ENCODE results near the gene FBXO42. TPM values are rescaled to one million over a fixed set of nuclear protein-coding genes. Genes with fewer than 3 reads are reported as not detected.

FBXO42 gene
- total and polyA plus RNA-seq, 2 of the 8 experiments (the other 6 are each of a cell fraction or from before 2014, with no cell fraction given) = 15.1 to 17.0 TPM

- no peak for FAIRE-seq
- Histone ChIP-seq H3K23me2 (ENCODE audit: low read depth, low read length) (peaks cover 27% of the 10 kb centered on the region), H3K27me3 (replicated peaks in 1 of 4; ENCODE audit: control insufficient read depth in 3 of 4, extremely low read depth in 1 of 4, insufficient read depth in 3 of 4, low read length in 3 of 4) (peaks cover 0 to 9% (median 6%) of the 10 kb centered on the region in 4 experiments; a peak in 5 of 7 replicates), H3K56ac (replicated peaks; ENCODE audit: insufficient read length, low read depth, low read length) (no peak overlapping the region), H4K20me1 (replicated peaks in 1 of 2; ENCODE audit: control insufficient read depth in 1 of 2, insufficient read depth in 2 of 2, low read length in 2 of 2) (peaks cover 0 to 2% of the 10 kb centered on the region in 2 experiments), H3K4me1 (replicated peaks in 1 of 4; ENCODE audit: control insufficient read depth in 3 of 4, insufficient read depth in 4 of 4, low read length in 3 of 4) (peaks cover 10 to 48% (median 30%) of the 10 kb centered on the region in 4 experiments), H3K4me2 (ENCODE audit: insufficient read depth in 1 of 2, low read depth in 2 of 2, low read length in 2 of 2) (peak overlapping the region; percentile 83 to 89), H3K4ac (replicated peaks; ENCODE audit: insufficient read length, low read depth, low read length) (no peak overlapping the region), H4K91ac (replicated peaks; ENCODE audit: insufficient read length, low read length) (peak overlapping the region; percentile 67), H3K79me2 (ENCODE audit: control insufficient read depth in 1 of 2, insufficient read depth in 2 of 2, low read length in 2 of 2) (peaks cover 5 to 33% of the 10 kb centered on the region in 2 experiments; a peak in 3 of 4 replicates), H2AFZ (ENCODE audit: low read length) (no peak overlapping the region), H4K8ac (ENCODE audit: extremely low read depth, insufficient read depth, low read length) (0 out of 2 replicates have a peak overlapping the region, but pooled peaks have one; percentile 75), H2BK120ac (replicated peaks; ENCODE audit: low read depth, low read length) (peak overlapping the region; percentile 63), H2BK15ac (ENCODE audit: low read length) (peak overlapping the region; percentile 25; the same call in 1 of the 2 replicates), H2BK20ac (ENCODE audit: low read length) (peak overlapping the region; percentile 83), H3K18ac (ENCODE audit: extremely low read depth, low read length) (peak overlapping the region; percentile 95), H4K5ac (ENCODE audit: insufficient read length, low read depth, low read length) (peak overlapping the region; percentile 69), H2AK5ac (ENCODE audit: low read depth, low read length) (no peak overlapping the region; the same call in 1 of the 2 replicates), H3K9ac (replicated peaks in 1 of 4; ENCODE audit: extremely low read depth in 1 of 4, low read depth in 3 of 4, low read length in 3 of 4) (no peak overlapping the region), H3K79me1 (ENCODE audit: low read depth, low read length) (peaks cover 10% of the 10 kb centered on the region), H3K4me3 (ENCODE audit: extremely low read depth in 1 of 4, insufficient read depth in 2 of 4, low read depth in 3 of 4, low read length in 4 of 4) (peak overlapping the region in 3 of 4 experiments; percentile 57 to 75 (median 66); a peak in 4 of 8 replicates), H2BK12ac (ENCODE audit: low read depth, low read length) (peak overlapping the region; percentile 30; the same call in 1 of the 2 replicates), H3K27ac (ENCODE audit: low read depth, low read length) (peak overlapping the region; percentile 23; the same call in 1 of the 2 replicates), H3K9me3 (ENCODE audit: insufficient read depth in 2 of 2, low read depth in 1 of 2, low read length in 1 of 2) (no peaks in the 10 kb centered on the region), H3K36me3 (ENCODE audit: control insufficient read depth in 2 of 4, insufficient read depth in 4 of 4, low read length in 3 of 4) (no peaks in the 10 kb centered on the region), H3K14ac (ENCODE audit: insufficient read length) (peak overlapping the region; percentile 31), H2BK5ac (ENCODE audit: low read depth, low read length) (peak overlapping the region; percentile 93), H3K23ac (ENCODE audit: insufficient read length) (no peak overlapping the region)
- no peak for DNase-seq (ENCODE audit: low read depth in 1 of 2, low spot score in 2 of 2)
- WGBS, 2 experiments (ENCODE audit: extremely low coverage in 1 of 2, insufficient coverage in 1 of 2, insufficient read length in 1 of 2, insufficient replicate concordance in 2 of 2, low coverage in 1 of 2, low lambda C conversion rate in 2 of 2, missing lambda C conversion rate in 1 of 2) = 74% methylated on average over 3 of the region's 3 CpGs; no CpG with 5 or more reads in 1 of the 2 experiments
- POLR2A ChIA-PET (ENCODE audit: partially characterized antibody) = interaction anchor here (0.6 to 3.5 kb wide), 17 partner anchors 9 to 149 kb away, joined by 3 to 32 read pairs (median 3); no protein-coding TSS in a partner anchor
- CTCF ChIA-PET (ENCODE audit: partially characterized antibody) = interaction anchor here (0.8 to 3.0 kb wide), 8 partner anchors 13 to 150 kb away, joined by 3 to 16 read pairs (median 5); no protein-coding TSS in a partner anchor
- TF ChIP-seq RNF2 (IDR thresholded peaks at IDR 0.05; ENCODE audit: borderline replicate concordance, low read depth, low read length, missing control alignments, poor library complexity, severe bottlenecking) (no peak), E2F6 (IDR thresholded peaks at IDR 0.05) (no peak), ASH2L (IDR thresholded peaks at IDR 0.05; ENCODE audit: low read length) (peak; percentile 5)
Observed at GRCh38 chr1:16213013-16213412, 139.3 kb downstream of the FBXO42 start.
